ENCODE data around the gene CTBP2. TPM values are rescaled to one million over a fixed set of nuclear protein-coding genes. Genes with fewer than 3 reads are reported as not detected.

The CTBP2 gene
- polyA plus RNA-seq, 1 donor (not counting 4 experiments of a cell fraction or from before 2014, with no cell fraction given) = 76.0 TPM

GRCh38 chr10:125134916-125135770 lies 25.2 kb downstream of the CTBP2 start:
- H3K4me3 ChIP-seq (ENCODE audit: control insufficient read depth in 2 of 3, extremely low read depth in 1 of 3, insufficient read depth in 2 of 3, low read depth in 1 of 3, low read length in 3 of 3) = no peak overlapping the region
- no peak overlapping the region for H3K4me2 ChIP-seq (ENCODE audit: control insufficient read depth, extremely low read depth, insufficient read depth, low read depth, low read length)
- TF ChIP-seq CTCF (optimal IDR thresholded peaks at IDR 0.05 in 1 of 3, IDR thresholded peaks at IDR 0.05 in 1 of 3, conservative IDR thresholded peaks at IDR 0.05 in 1 of 3; ENCODE audit: extremely low read depth in 1 of 3, insufficient read depth in 2 of 3, low read length in 3 of 3) = no peak
- dilution Hi-C loops (cut with MboI; ENCODE audit: extremely low pct_ligation_motif_present, low sequenced_read_pairs) = no loop called here
- DNase-seq (ENCODE audit: low read depth, low spot score) = no peak
- H3K27ac ChIP-seq (ENCODE audit: control insufficient read depth, insufficient read depth, low read length) = no peak overlapping the region
- H3K9me1 ChIP-seq (ENCODE audit: control insufficient read depth, extremely low read depth, insufficient read depth, low read length) = no peaks in the 10 kb centered on the region
- no peaks in the 10 kb centered on the region for H3K9me3 ChIP-seq (ENCODE audit: control insufficient read depth, low read depth, low read length)
- H3K36me3 ChIP-seq (ENCODE audit: control insufficient read depth in 2 of 2, extremely low read depth in 1 of 2, insufficient read depth in 2 of 2, low read length in 2 of 2) = peaks cover 23 to 60% of the 10 kb centered on the region in 2 experiments
- no peak overlapping the region for H2AFZ ChIP-seq (ENCODE audit: control insufficient read depth, low read length)
- H3K79me2 ChIP-seq (ENCODE audit: control insufficient read depth, insufficient read depth, low read length) = peaks cover 100% of the 10 kb centered on the region
- H3K4me1 ChIP-seq (ENCODE audit: control insufficient read depth, extremely low read depth, insufficient read depth, low read length) = no peaks in the 10 kb centered on the region
- FAIRE-seq = no peak
- H4K20me1 ChIP-seq (ENCODE audit: control insufficient read depth, extremely low read depth, insufficient read depth, low read length) = peaks cover 49% of the 10 kb centered on the region
- no peaks in the 10 kb centered on the region for H3K27me3 ChIP-seq (ENCODE audit: control insufficient read depth, extremely low read depth, insufficient read depth, low read length)
- no peak overlapping the region for H3K9ac ChIP-seq (ENCODE audit: control insufficient read depth, extremely low read depth, insufficient read depth, low read length)

GRCh38 chr10:125134483-125134848 lies 25.9 kb downstream of the CTBP2 start:
- Histone ChIP-seq H3K27me3 (ENCODE audit: control insufficient read depth, extremely low read depth, insufficient read depth, low read length) (no peaks in the 10 kb centered on the region), H3K9me3 (ENCODE audit: control insufficient read depth, low read depth, low read length) (no peaks in the 10 kb centered on the region), H3K36me3 (ENCODE audit: control insufficient read depth in 2 of 2, extremely low read depth in 1 of 2, insufficient read depth in 2 of 2, low read length in 2 of 2) (peaks cover 25 to 57% of the 10 kb centered on the region in 2 experiments), H3K4me2 (ENCODE audit: control insufficient read depth, extremely low read depth, insufficient read depth, low read depth, low read length) (no peak overlapping the region), H4K20me1 (ENCODE audit: control insufficient read depth, extremely low read depth, insufficient read depth, low read length) (peaks cover 45% of the 10 kb centered on the region), H3K4me3 (ENCODE audit: control insufficient read depth in 2 of 3, extremely low read depth in 1 of 3, insufficient read depth in 2 of 3, low read depth in 1 of 3, low read length in 3 of 3) (no peak overlapping the region), H2AFZ (ENCODE audit: control insufficient read depth, low read length) (no peak overlapping the region), H3K4me1 (ENCODE audit: control insufficient read depth, extremely low read depth, insufficient read depth, low read length) (no peaks in the 10 kb centered on the region), H3K27ac (ENCODE audit: control insufficient read depth, insufficient read depth, low read length) (no peak overlapping the region), H3K79me2 (ENCODE audit: control insufficient read depth, insufficient read depth, low read length) (peaks cover 98% of the 10 kb centered on the region), H3K9me1 (ENCODE audit: control insufficient read depth, extremely low read depth, insufficient read depth, low read length) (no peaks in the 10 kb centered on the region), H3K9ac (ENCODE audit: control insufficient read depth, extremely low read depth, insufficient read depth, low read length) (no peak overlapping the region)
- DNase-seq (ENCODE audit: low read depth, low spot score) (no peak), FAIRE-seq (no peak)
- TF ChIP-seq CTCF (optimal IDR thresholded peaks at IDR 0.05 in 1 of 3, IDR thresholded peaks at IDR 0.05 in 1 of 3, conservative IDR thresholded peaks at IDR 0.05 in 1 of 3; ENCODE audit: extremely low read depth in 1 of 3, insufficient read depth in 2 of 3, low read length in 3 of 3) (no peak), EZH2 (IDR thresholded peaks at IDR 0.05; ENCODE audit: low read length) (no peak)
- dilution Hi-C loops (cut with MboI; ENCODE audit: extremely low pct_ligation_motif_present, low sequenced_read_pairs) = no loop called here

Measured in keratinocyte (primary cell).